Astrocyte of the cerebellum (primary cell): Measurements from ENCODE around the gene PCID2.

Experiments
- DNase-seq: peaks from one replicate; pipeline ENCODE4 v3.0.0-alpha.2; 2011; ENCODE audit warnings: low read depth
- H3K4me3 ChIP-seq: 2 replicates; pipeline ENCODE4 v1.5.1; 2011; ENCODE audit warnings: mild to moderate bottlenecking, low read depth, low read length, moderate library complexity
- in situ Hi-C: cut with HindIII; loops from 2 replicates; pipeline ENCODE4 v1.10.0; 2017; ENCODE audit warnings: low sequenced_read_pairs
- TF ChIP-seq, protein P1 (sequence below): IDR thresholded peaks from 2 replicates; pipeline ENCODE4 v1.5.1; 2012; ENCODE audit warnings: low read length, low read depth, moderate library complexity, mild to moderate bottlenecking; ENCODE audit errors: missing control alignments

PCID2 gene

DNA sequence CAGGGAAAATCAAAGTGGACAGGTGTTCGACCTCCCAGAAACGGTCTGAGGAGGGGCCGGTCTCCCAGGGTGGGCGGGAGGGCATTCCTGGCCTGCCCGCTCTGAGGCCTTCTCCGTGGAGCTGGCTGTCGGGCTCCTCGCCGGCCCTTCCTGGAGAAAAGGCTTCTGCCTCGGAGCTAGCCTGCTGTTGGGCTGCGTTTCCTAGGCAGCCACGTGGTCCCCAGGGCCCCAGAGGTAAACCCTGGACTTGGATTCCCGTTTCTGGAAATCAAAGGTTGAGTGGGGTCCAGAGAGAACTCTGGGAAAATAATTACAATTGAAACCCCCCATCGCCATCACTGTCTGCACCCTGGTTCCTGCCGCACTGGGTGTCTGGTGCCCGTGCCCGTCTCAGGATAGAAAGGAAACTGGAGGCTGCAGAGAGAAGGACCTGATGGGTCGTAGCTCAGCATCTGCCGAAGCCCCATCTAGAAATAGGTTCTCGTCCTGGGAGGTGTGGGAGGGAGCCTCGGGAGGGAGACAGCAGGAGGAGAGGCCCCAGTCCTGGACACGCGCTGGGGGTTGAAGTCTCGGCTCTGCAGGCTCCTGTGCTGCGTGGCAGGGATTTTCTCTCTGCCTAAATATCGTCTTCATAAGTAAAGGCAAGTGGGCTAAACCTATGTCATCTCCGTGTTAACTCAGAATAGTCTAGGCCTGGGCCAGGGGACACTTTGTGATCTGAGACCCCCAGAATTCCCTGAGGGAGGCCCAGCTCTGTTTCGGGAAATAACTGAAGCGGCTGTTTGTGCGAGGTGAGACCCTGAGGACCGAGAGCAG lies 57.7 kb downstream of the PCID2 start:
- H3K4me3 ChIP-seq, result no peak overlapping the region
- TF ChIP-seq, protein P1, sequence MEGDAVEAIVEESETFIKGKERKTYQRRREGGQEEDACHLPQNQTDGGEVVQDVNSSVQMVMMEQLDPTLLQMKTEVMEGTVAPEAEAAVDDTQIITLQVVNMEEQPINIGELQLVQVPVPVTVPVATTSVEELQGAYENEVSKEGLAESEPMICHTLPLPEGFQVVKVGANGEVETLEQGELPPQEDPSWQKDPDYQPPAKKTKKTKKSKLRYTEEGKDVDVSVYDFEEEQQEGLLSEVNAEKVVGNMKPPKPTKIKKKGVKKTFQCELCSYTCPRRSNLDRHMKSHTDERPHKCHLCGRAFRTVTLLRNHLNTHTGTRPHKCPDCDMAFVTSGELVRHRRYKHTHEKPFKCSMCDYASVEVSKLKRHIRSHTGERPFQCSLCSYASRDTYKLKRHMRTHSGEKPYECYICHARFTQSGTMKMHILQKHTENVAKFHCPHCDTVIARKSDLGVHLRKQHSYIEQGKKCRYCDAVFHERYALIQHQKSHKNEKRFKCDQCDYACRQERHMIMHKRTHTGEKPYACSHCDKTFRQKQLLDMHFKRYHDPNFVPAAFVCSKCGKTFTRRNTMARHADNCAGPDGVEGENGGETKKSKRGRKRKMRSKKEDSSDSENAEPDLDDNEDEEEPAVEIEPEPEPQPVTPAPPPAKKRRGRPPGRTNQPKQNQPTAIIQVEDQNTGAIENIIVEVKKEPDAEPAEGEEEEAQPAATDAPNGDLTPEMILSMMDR, result no peak
- in situ Hi-C loops, result no loop called here
- no peak for DNase-seq

DNA sequence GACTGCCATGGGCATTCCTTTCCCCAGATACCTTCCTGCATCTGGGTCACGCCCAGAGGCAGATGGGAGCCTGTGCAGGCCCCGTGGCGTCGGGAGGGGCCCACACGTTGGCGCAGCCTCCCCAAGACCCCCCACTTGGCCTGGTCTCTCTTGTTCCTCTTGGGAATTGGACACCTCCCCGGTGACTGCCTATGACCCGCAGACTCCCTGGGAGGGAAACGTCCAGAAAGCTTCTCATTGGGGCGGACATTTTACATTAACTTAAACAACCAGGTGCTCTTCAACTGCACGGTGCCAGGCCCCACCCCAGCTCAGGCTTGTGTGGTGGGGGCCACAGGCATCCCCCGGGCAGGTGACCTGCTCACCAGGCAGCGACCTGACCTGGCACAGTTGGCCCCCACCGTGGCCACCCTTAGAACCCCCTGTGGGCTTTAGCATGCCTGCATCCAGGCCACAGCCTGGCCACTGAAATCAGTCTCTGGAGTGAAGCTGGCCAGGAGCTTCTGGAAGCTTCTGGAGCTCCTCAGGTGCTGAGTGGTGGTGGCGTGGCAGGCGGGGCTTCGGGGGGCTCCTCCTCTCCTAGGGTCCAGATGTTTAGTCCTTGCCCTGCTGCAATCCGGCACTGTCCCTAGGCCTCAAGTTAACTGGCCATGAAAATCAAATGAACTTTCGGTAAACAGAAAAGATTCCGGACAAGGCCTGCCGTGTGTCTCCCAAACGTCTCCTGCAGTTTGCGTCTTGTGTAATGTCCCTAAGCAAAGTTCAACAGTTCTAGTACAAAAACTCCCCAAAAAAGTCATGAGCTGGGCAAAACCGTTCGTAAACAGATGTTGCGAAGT lies 58.5 kb downstream of the PCID2 start:
- DNase-seq, result no peak
- TF ChIP-seq, protein P1, result no peak
- no peak overlapping the region for H3K4me3 ChIP-seq
- in situ Hi-C loops, result loop anchor here (10.0 kb wide), 1 partner anchor 75 kb away; no protein-coding TSS in a partner anchor

DNA sequence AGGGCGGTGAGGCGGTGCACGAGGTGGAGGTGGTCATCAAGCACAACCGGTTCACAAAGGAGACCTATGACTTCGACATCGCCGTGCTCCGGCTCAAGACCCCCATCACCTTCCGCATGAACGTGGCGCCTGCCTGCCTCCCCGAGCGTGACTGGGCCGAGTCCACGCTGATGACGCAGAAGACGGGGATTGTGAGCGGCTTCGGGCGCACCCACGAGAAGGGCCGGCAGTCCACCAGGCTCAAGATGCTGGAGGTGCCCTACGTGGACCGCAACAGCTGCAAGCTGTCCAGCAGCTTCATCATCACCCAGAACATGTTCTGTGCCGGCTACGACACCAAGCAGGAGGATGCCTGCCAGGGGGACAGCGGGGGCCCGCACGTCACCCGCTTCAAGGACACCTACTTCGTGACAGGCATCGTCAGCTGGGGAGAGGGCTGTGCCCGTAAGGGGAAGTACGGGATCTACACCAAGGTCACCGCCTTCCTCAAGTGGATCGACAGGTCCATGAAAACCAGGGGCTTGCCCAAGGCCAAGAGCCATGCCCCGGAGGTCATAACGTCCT lies 59.4 kb downstream of the PCID2 start:
- DNase-seq, result no peak
- H3K4me3 ChIP-seq, result no peak overlapping the region
- TF ChIP-seq, protein P1, result no peak
- in situ Hi-C loops, result loop anchor here (10.0 kb wide), 1 partner anchor 74 kb away; no protein-coding TSS in a partner anchor

DNA sequence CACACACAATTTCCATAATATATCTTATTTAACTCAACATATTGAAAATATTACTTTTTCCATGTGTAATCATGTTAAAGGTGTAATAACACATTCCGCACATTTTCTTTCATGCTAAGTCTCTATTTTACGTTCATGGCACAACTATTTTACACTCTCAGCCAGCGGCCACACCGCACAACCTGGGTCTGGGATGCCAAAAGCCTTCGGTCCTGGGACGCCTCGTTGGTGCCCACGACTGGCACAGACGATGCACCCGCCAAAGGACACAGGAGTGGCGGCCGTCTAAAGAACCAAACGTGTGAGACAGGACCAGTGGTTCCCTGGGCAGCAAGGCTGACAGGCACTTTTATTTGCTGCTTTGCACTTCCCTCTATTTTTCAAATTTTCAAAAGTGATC lies 60.1 kb downstream of the PCID2 start:
- H3K4me3 ChIP-seq, result no peak overlapping the region
- in situ Hi-C loops, result loop anchor here (10.0 kb wide), 1 partner anchor 74 kb away; no protein-coding TSS in a partner anchor
- DNase-seq, result no peak
- TF ChIP-seq, protein P1, result no peak

DNA sequence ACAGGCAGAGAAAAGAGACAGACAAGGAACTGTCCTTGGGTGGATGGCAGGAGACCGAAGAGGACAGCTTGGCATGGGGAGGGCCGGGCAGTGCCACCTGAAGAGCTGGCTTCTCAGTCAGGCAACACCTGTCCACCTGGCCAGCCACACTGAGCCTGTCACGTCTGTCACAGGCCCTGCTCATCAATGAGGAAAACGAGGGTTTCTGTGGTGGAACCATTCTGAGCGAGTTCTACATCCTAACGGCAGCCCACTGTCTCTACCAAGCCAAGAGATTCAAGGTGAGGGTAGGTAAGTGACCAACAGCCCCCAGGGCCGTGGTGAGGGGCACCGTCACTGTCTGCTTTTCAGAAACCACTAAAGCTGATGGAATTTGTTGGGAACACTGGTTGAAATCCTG lies 61.3 kb downstream of the PCID2 start:
- DNase-seq, result no peak
- in situ Hi-C loops, result loop anchor here (10.0 kb wide), 1 partner anchor 72 kb away; no protein-coding TSS in a partner anchor
- H3K4me3 ChIP-seq, result no peak overlapping the region
- TF ChIP-seq, protein P1, result no peak

DNA sequence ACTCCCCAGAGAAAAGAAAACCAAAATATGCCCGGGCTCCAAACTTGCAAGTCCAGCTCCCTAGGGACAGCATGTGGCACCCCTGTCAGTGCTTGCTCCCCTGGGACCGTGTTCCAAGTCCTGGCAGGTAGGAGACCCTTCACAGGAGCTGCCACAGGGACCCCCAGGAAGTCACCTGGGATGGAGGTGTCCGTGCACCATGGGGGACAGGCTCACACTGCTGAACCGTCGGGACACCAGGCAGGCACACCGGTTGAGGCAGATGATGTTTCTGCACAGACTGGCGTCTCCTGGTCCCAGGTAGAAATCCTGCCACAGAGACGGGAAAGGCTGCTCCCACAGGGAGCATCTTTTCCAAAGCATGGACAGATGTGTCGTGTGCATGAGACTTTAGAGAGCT lies 61.7 kb downstream of the PCID2 start:
- no peak for DNase-seq
- TF ChIP-seq, protein P1, result no peak
- no peak overlapping the region for H3K4me3 ChIP-seq
- in situ Hi-C loops, result loop anchor here (10.0 kb wide), 1 partner anchor 72 kb away; no protein-coding TSS in a partner anchor
